ENCODE measurements around the gene KPNA4. TPM values are rescaled to one million over a fixed set of nuclear protein-coding genes. Genes with fewer than 3 reads are reported as not detected.
A peak's percentile ranks its signal among the peaks of the same experiment; 100 is the strongest.

Gene KPNA4
- total and polyA plus RNA-seq, 2 donors (not counting 1 experiment from before 2014, with no cell fraction given) = 33.0 to 38.8 TPM

GRCh38 chr3:160451602-160452001, 113.8 kb downstream of the KPNA4 start:
- H3K79me2 ChIP-seq (ENCODE audit: control insufficient read depth, insufficient read depth, low read length) = peaks cover 27% of the 10 kb centered on the region
- peaks cover 4% of the 10 kb centered on the region for H3K4me1 ChIP-seq (ENCODE audit: control insufficient read depth, extremely low read depth, insufficient read depth, low read length)
- no peak for DNase-seq (ENCODE audit: low read depth in 2 of 2)
- no peak overlapping the region for H3K27ac ChIP-seq (ENCODE audit: insufficient read depth, low read length)
- no peaks in the 10 kb centered on the region for H3K9me3 ChIP-seq (ENCODE audit: control insufficient read depth, insufficient read depth, low read depth, low read length)
- TF ChIP-seq CTCF (conservative IDR thresholded peaks at IDR 0.05 in 1 of 2, IDR thresholded peaks at IDR 0.05 in 1 of 2; ENCODE audit: low read depth in 1 of 2, low read length in 2 of 2) = no peak
- no peak for TF ChIP-seq EZH2 (IDR thresholded peaks at IDR 0.05; ENCODE audit: low read length, missing control alignments)
- H3K9ac ChIP-seq (ENCODE audit: insufficient read depth, low read length) = no peak overlapping the region
- no peak overlapping the region for H3K4me3 ChIP-seq (replicated peaks in 1 of 4; ENCODE audit: control extremely low read depth in 1 of 4, insufficient read depth in 1 of 4, low read depth in 3 of 4, low read length in 4 of 4)
- no peaks in the 10 kb centered on the region for H4K20me1 ChIP-seq (ENCODE audit: control insufficient read depth, extremely low read depth, insufficient read depth, low read length)
- no peaks in the 10 kb centered on the region for H3K27me3 ChIP-seq (ENCODE audit: control insufficient read depth, insufficient read depth, low read length)
- peaks cover under 1% of the 10 kb centered on the region for H3K36me3 ChIP-seq (ENCODE audit: control insufficient read depth, insufficient read depth, low read length)
- no peak overlapping the region for H3K4me2 ChIP-seq (ENCODE audit: extremely low read depth, insufficient read depth, low read length)
- no peak overlapping the region for H2AFZ ChIP-seq (ENCODE audit: low read length)

- Histone ChIP-seq H3K9ac (ENCODE audit: insufficient read depth, low read length) (no peak overlapping the region), H2AFZ (ENCODE audit: low read length) (no peak overlapping the region)
These were observed 114.5 kb downstream of the KPNA4 start for GRCh38 chr3:160450846-160451245.

More at GRCh38 chr3:160450846-160451245, 114.5 kb downstream of the KPNA4 start:
- H4K20me1 ChIP-seq (ENCODE audit: control insufficient read depth, extremely low read depth, insufficient read depth, low read length) = no peaks in the 10 kb centered on the region
- peak overlapping the region; percentile 91 for H3K27ac ChIP-seq (ENCODE audit: insufficient read depth, low read length)
- H3K36me3 ChIP-seq (ENCODE audit: control insufficient read depth, insufficient read depth, low read length) = peaks cover 2% of the 10 kb centered on the region
- H3K4me2 ChIP-seq (ENCODE audit: extremely low read depth, insufficient read depth, low read length) = peak overlapping the region; percentile 3
- H3K4me1 ChIP-seq (ENCODE audit: control insufficient read depth, extremely low read depth, insufficient read depth, low read length) = peaks cover 4% of the 10 kb centered on the region
- no peaks in the 10 kb centered on the region for H3K27me3 ChIP-seq (ENCODE audit: control insufficient read depth, insufficient read depth, low read length)
- H3K79me2 ChIP-seq (ENCODE audit: control insufficient read depth, insufficient read depth, low read length) = peaks cover 35% of the 10 kb centered on the region
- no peak overlapping the region for H3K4me3 ChIP-seq (replicated peaks in 1 of 4; ENCODE audit: control extremely low read depth in 1 of 4, insufficient read depth in 1 of 4, low read depth in 3 of 4, low read length in 4 of 4)
- TF ChIP-seq EZH2 (IDR thresholded peaks at IDR 0.05; ENCODE audit: low read length, missing control alignments) (no peak), CTCF (conservative IDR thresholded peaks at IDR 0.05 in 1 of 2, IDR thresholded peaks at IDR 0.05 in 1 of 2; ENCODE audit: low read depth in 1 of 2, low read length in 2 of 2) (peak; percentile 3 to 16)
- H3K9me3 ChIP-seq (ENCODE audit: control insufficient read depth, insufficient read depth, low read depth, low read length) = no peaks in the 10 kb centered on the region
- peak; percentile 67 to 93 for DNase-seq (ENCODE audit: low read depth in 2 of 2)

All from fibroblast of lung (primary cell).